ENCODE data around the gene PXMP2. TPM values are rescaled to one million over a fixed set of nuclear protein-coding genes. Genes with fewer than 3 reads are reported as not detected.

PXMP2 gene
- total RNA-seq, 1 donor from 2014 or later = 38.5 TPM

GRCh38 chr12:132707241-132707640 lies 19.9 kb downstream of the PXMP2 start:
- peaks cover 16% of the 10 kb centered on the region for H3K36me3 Mint-ChIP-seq
- H3K4me3 Mint-ChIP-seq = peak overlapping the region; percentile 24
- peaks cover 5% of the 10 kb centered on the region for H3K4me1 Mint-ChIP-seq (ENCODE audit: unreplicated experiment)
- DNase-seq (ENCODE audit: extremely low spot score, unreplicated experiment) = no peak
- no peaks in the 10 kb centered on the region for H3K9me3 Mint-ChIP-seq
- H3K27ac Mint-ChIP-seq = no peak overlapping the region
- TF ChIP-seq CTCF (conservative IDR thresholded peaks at IDR 0.05) = no peak
- no peaks in the 10 kb centered on the region for H3K27me3 Mint-ChIP-seq

- H3K27me3 Mint-ChIP-seq = no peaks in the 10 kb centered on the region
- H3K36me3 Mint-ChIP-seq = peaks cover 16% of the 10 kb centered on the region
- H3K4me1 Mint-ChIP-seq (ENCODE audit: unreplicated experiment) = peaks cover 5% of the 10 kb centered on the region
- no peak for DNase-seq (ENCODE audit: extremely low spot score, unreplicated experiment)
- no peaks in the 10 kb centered on the region for H3K9me3 Mint-ChIP-seq
- no peak overlapping the region for H3K4me3 Mint-ChIP-seq
- H3K27ac Mint-ChIP-seq = no peak overlapping the region
- TF ChIP-seq CTCF (conservative IDR thresholded peaks at IDR 0.05) = no peak
These were observed 20.8 kb downstream of the PXMP2 start for GRCh38 chr12:132708150-132708549.

- peak overlapping the region; percentile 95 for H3K27ac Mint-ChIP-seq
- TF ChIP-seq CTCF (conservative IDR thresholded peaks at IDR 0.05) = no peak
- H3K4me1 Mint-ChIP-seq (ENCODE audit: unreplicated experiment) = peaks cover 5% of the 10 kb centered on the region
- no peak for DNase-seq (ENCODE audit: extremely low spot score, unreplicated experiment)
- peak overlapping the region; percentile 97 for H3K4me3 Mint-ChIP-seq
- no peaks in the 10 kb centered on the region for H3K27me3 Mint-ChIP-seq
- H3K36me3 Mint-ChIP-seq = peaks cover 13% of the 10 kb centered on the region
- no peaks in the 10 kb centered on the region for H3K9me3 Mint-ChIP-seq
These were observed 22.6 kb downstream of the PXMP2 start for GRCh38 chr12:132710043-132710404.

- H3K27ac Mint-ChIP-seq = peak within 1 kb of the TSS; percentile 95
- no peaks in the 10 kb centered on the region for H3K9me3 Mint-ChIP-seq
- peaks cover 5% of the 10 kb centered on the region for H3K4me1 Mint-ChIP-seq (ENCODE audit: unreplicated experiment)
- peaks cover 13% of the 10 kb centered on the region for H3K36me3 Mint-ChIP-seq
- DNase-seq (ENCODE audit: extremely low spot score, unreplicated experiment) = peak; percentile 89
- no peaks in the 10 kb centered on the region for H3K27me3 Mint-ChIP-seq
- TF ChIP-seq CTCF (conservative IDR thresholded peaks at IDR 0.05) = no peak
- H3K4me3 Mint-ChIP-seq = peak within 1 kb of the TSS; percentile 97
These were observed 23.2 kb downstream of the PXMP2 start, which contains the start of gene PGAM5 for GRCh38 chr12:132710405-132711079. PGAM5 (plus strand) TSS chr12:132710842; CDS start chr12:132710877, 35 bp downstream.

- H3K4me3 Mint-ChIP-seq = peak overlapping the region; percentile 86
- no peak for DNase-seq (ENCODE audit: extremely low spot score, unreplicated experiment)
- H3K27me3 Mint-ChIP-seq = no peaks in the 10 kb centered on the region
- no peaks in the 10 kb centered on the region for H3K9me3 Mint-ChIP-seq
- peaks cover 13% of the 10 kb centered on the region for H3K36me3 Mint-ChIP-seq
- peak overlapping the region; percentile 41 for H3K27ac Mint-ChIP-seq
- TF ChIP-seq CTCF (conservative IDR thresholded peaks at IDR 0.05) = no peak
- H3K4me1 Mint-ChIP-seq (ENCODE audit: unreplicated experiment) = peaks cover 5% of the 10 kb centered on the region
These were observed 23.9 kb downstream of the PXMP2 start for GRCh38 chr12:132711080-132711843.
